Measurements from ENCODE around the gene PSRC1.

Gene PSRC1

DNA sequence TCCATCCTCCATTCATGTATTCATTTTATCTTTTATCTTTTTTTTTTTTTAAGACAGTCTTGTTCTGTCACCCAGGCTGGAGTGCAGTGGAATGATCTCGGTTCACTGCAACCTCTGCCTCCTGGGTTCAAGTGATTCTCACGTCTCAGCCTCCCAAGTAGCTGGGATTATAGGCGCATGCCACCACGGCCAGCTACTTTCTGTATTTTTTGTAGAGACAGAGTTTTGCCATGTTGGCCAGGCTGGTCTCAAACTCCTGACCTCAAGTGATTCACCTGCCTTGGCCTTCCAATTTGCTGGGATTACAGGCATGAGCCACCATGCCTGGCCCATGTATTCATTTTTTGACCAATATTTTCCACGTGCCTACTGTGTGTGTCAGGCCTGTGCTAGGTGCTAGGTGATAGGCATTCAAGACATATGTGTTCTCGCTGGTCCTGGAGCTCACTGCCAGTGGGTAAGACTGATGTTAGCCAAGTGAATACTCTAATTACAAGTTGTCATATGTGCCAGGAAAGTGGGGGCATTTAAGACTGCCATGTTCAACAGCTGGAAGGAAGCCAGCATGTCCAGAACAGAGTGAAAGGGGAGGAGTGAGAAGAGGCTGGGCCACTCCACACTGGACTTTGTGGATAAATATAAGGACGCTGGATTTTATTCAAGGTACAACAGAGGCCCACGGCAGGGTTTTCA is 38.9 kb downstream of the PSRC1 start:
- peaks cover 21% of the 10 kb centered on the region for H3K4me1 Mint-ChIP-seq (ENCODE audit: low read depth)
- peaks cover 61% of the 10 kb centered on the region for H3K27me3 Mint-ChIP-seq
- H3K36me3 Mint-ChIP-seq (ENCODE audit: low read depth), result peaks cover 7% of the 10 kb centered on the region
- H3K9me3 Mint-ChIP-seq, result no peaks in the 10 kb centered on the region
- intact Hi-C loops (cut with micrococcal nuclease), result no loop called here
- no peak overlapping the region for H3K4me3 Mint-ChIP-seq
- no peak overlapping the region for H3K27ac Mint-ChIP-seq

DNA sequence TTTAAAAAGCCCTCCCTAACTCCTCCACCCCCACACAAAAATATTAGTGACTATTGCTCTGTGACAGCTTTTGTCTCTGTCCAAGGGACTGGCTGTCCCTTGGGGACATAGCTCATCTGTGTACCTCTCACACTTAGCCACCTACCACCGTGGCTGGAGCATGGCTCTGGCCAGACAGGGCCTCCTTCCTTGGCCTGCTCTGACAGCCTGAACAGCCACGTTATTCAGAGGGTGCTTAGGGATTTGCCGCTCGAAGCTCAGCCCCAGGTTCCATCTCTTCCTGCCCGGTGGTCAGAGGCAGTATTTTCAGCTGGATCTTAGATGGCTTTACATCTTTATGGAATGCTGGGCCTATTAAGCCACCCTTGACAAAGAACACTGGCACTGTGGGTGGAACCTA is 39.7 kb downstream of the PSRC1 start:
- intact Hi-C loops (cut with micrococcal nuclease), result no loop called here
- no peak overlapping the region for H3K27ac Mint-ChIP-seq

DNA sequence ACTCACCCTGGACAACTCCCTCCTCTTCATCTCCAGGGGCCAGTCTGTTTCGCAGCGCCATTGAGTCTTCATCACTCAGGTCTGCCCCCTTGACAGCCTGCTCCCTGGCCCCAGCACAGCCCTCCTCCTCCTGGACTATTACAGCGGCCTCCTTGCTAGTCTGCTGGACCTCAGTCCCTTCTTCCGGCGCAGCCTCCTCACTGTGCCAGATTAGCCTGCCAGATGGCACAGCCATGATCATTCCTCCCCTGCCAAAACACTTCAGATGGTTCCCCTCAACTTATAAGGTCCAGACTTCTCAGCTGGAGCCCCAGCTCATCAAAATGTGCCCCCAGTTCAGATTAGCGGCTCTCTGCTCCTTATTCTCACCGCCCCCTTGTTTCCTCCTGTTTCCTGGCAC is 40.6 kb downstream of the PSRC1 start:
- H3K36me3 Mint-ChIP-seq (ENCODE audit: low read depth), result peaks cover 23% of the 10 kb centered on the region

More for the DNA sequence above, 39.7 kb downstream of the PSRC1 start:
- Mint-ChIP-seq H3K27me3 (peaks cover 54% of the 10 kb centered on the region), H3K4me3 (no peak overlapping the region), H3K36me3 (ENCODE audit: low read depth) (peaks cover 15% of the 10 kb centered on the region), H3K4me1 (ENCODE audit: low read depth) (peaks cover 21% of the 10 kb centered on the region), H3K9me3 (no peaks in the 10 kb centered on the region)

DNA sequence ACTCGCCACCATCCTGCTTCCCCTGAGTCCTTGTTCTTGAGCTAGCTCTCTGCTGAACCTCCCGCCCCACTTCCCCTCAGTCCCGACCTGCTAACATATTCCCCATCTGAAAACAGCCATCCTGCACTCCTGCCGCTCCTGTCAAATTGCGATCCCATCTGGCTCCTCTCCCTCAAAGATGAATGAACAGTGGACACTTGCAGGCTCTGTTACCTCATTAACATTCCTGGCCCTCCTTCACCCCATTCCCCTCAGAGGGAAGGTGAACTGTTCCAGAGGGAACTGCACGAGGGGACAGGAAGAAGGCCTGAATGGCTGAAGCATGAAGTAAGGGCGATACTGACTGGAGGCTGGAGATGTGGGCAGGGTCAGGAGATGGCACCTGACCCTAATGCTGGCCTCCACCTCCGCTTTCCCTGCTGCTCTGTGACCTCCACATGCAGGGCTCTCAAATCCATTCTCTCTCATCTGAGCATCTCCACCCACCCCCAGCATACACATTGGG is 41.1 kb downstream of the PSRC1 start:
- Mint-ChIP-seq H3K27ac (no peak overlapping the region), H3K4me1 (ENCODE audit: low read depth) (peaks cover 21% of the 10 kb centered on the region), H3K27me3 (peaks cover 47% of the 10 kb centered on the region), H3K36me3 (ENCODE audit: low read depth) (peaks cover 28% of the 10 kb centered on the region), H3K4me3 (no peak overlapping the region), H3K9me3 (no peaks in the 10 kb centered on the region)
- intact Hi-C loops (cut with micrococcal nuclease), result no loop called here

More for the DNA sequence above, 40.6 kb downstream of the PSRC1 start:
- intact Hi-C loops (cut with micrococcal nuclease), result no loop called here
- Mint-ChIP-seq H3K4me1 (ENCODE audit: low read depth) (peaks cover 21% of the 10 kb centered on the region), H3K27ac (peak overlapping the region; percentile 46), H3K4me3 (no peak overlapping the region), H3K27me3 (peaks cover 48% of the 10 kb centered on the region), H3K9me3 (no peaks in the 10 kb centered on the region)

DNA sequence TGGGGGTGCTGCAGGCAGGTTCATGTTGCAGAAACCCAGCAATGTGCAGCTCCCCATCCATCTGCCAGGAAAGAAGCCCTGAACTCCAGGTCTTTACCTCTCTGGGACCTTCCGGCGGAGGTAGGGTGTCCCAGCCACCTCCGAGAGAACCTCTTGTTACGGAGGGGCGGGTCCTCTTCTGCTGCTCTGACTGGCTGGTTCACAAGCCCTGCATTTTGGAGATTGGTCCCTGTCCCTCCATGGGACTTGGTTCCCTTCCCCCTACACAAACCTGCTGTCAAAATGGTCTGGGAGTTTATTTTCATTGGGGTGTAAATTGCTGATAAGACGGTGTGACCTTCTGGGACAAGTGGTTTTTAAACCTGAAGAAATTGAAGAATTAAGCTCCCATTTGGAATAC is 41.6 kb downstream of the PSRC1 start:
- H3K36me3 Mint-ChIP-seq (ENCODE audit: low read depth), result peaks cover 34% of the 10 kb centered on the region
- peaks cover 46% of the 10 kb centered on the region for H3K27me3 Mint-ChIP-seq
- H3K27ac Mint-ChIP-seq, result no peak overlapping the region
- no peak overlapping the region for H3K4me3 Mint-ChIP-seq
- no peaks in the 10 kb centered on the region for H3K9me3 Mint-ChIP-seq
- intact Hi-C loops (cut with micrococcal nuclease), result no loop called here
- H3K4me1 Mint-ChIP-seq (ENCODE audit: low read depth), result peaks cover 21% of the 10 kb centered on the region

DNA sequence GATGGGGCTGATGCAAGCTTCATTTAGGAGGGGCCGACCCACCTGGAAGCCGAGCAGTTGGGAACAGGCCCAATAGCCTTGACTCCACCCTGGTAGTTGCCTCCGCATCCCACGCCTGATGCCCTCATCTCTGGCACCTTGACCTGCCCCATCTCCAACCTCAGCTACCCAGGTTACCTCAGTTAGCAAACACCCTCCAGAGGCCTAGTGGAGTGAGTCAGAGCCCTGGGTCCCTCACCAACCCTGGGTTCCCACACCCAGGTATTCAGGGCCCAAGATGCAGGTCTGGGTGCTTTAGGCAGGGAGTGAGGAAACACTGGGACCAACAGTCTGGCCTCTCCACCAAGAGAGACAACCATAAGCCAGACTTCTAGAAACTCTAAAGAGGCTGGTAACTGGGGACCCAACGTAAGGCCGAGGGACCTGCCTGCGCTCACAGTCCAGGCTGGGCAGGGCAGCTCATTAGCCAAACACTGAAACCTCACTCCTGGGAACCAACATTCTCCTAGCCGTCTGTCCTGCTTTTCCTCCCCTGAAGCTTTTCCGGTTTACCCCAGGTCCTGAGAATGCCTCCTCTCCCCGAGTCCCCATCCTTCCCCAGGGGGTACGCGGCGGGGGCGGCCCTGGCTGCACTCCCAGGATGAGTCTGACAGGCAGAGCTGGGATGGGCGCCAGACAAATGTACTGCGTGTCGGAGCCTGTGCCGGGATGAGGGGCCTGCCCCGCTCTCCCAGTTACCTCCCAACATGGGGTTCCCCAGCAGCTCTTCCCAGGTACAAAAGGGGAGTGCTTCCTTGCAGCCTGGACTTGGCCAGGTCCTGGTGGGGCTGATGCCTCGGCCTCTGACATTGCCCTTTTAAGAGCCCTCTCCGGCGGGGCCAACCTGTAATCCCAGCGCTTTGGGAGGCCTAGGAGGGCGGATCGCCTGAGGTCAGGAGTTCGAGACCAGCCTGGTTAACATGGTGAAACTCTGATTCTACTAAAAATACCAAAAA is 42.5 kb downstream of the PSRC1 start:
- Mint-ChIP-seq H3K27me3 (peaks cover 46% of the 10 kb centered on the region), H3K36me3 (ENCODE audit: low read depth) (peaks cover 43% of the 10 kb centered on the region), H3K4me3 (no peak overlapping the region), H3K27ac (no peak overlapping the region), H3K4me1 (ENCODE audit: low read depth) (peaks cover 21% of the 10 kb centered on the region), H3K9me3 (no peaks in the 10 kb centered on the region)
- intact Hi-C loops (cut with micrococcal nuclease), result no loop called here

DNA sequence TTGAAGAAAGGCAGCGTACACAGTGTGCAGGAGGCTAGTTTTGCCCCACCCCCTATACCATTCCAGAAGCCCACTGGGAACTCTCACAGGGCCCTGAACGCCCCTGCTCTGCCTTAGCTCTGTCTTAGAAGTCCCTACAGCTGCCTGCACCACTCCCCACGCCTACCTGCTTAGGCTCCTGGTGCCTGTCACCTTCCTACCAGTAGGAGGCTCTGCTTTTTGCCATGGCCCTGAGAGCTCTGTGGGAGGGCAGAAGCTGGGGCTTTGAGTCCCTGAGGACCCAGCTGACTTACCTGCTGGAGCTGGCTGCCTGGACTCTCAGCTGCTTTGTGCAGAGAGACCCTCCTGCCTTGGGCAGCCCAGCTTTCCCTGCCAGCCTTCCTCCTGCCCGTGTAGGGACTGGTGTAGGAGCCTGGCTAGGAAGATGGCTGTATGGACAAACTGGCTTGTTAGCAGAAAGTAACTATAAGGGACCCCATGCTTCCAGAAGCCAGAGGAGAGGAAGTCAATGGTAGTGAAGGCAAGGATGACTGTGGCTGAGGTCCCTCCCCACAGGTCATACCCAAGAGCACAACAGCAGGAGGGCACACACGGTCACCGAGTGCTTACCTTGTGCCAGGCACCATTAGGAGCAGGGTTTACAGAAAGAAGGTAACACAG is 43.4 kb downstream of the PSRC1 start:
- Mint-ChIP-seq H3K27me3 (peaks cover 41% of the 10 kb centered on the region), H3K9me3 (no peaks in the 10 kb centered on the region), H3K4me3 (no peak overlapping the region), H3K27ac (no peak overlapping the region), H3K36me3 (ENCODE audit: low read depth) (peaks cover 52% of the 10 kb centered on the region), H3K4me1 (ENCODE audit: low read depth) (peaks cover 21% of the 10 kb centered on the region)
- intact Hi-C loops (cut with micrococcal nuclease), result no loop called here

DNA sequence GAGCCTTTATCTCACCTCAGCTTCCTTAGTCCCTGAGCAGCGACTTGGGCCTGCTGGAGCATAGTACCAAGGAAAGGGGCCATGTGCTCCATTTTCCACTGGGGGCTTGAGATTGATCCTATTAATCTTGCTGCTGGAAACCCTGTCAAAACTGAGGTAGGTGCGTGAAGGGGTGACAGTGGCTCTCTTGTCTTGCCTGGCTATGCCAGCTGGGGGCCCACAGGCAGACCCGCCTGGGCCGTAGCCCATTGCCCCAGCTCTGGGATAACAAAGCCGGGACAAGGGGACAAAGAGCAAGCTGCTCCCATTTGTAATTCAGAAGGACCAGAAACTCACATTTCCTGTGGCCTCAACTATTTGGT is 43.9 kb downstream of the PSRC1 start:
- Mint-ChIP-seq H3K27ac (no peak overlapping the region), H3K36me3 (ENCODE audit: low read depth) (peaks cover 57% of the 10 kb centered on the region), H3K27me3 (peaks cover 37% of the 10 kb centered on the region), H3K9me3 (no peaks in the 10 kb centered on the region), H3K4me3 (no peak overlapping the region), H3K4me1 (ENCODE audit: low read depth) (peaks cover 21% of the 10 kb centered on the region)
- intact Hi-C loops (cut with micrococcal nuclease), result no loop called here

DNA sequence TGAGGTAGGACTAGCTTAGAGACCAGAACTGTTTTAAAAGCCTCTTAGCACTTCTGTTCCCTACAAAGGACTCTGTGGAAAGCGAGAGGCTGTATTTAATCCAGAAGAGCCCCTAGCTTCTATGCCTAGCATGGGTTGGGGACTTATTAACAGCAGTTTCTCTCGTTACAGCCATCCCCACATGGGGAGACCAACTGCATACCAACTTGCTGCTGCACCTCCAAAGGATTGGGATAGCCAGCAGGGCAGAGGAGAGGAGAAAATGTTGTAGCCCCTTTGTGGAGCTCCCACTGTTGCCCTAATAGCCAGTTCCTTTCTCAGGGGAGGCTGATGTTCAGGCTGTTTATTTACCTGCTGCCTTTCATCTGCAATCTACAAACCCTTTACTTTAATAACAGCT is 44.6 kb downstream of the PSRC1 start:
- Mint-ChIP-seq H3K27me3 (peaks cover 34% of the 10 kb centered on the region), H3K4me3 (no peak overlapping the region), H3K36me3 (ENCODE audit: low read depth) (peaks cover 61% of the 10 kb centered on the region), H3K9me3 (no peaks in the 10 kb centered on the region), H3K4me1 (ENCODE audit: low read depth) (peaks cover 21% of the 10 kb centered on the region), H3K27ac (no peak overlapping the region)
- intact Hi-C loops (cut with micrococcal nuclease), result no loop called here

DNA sequence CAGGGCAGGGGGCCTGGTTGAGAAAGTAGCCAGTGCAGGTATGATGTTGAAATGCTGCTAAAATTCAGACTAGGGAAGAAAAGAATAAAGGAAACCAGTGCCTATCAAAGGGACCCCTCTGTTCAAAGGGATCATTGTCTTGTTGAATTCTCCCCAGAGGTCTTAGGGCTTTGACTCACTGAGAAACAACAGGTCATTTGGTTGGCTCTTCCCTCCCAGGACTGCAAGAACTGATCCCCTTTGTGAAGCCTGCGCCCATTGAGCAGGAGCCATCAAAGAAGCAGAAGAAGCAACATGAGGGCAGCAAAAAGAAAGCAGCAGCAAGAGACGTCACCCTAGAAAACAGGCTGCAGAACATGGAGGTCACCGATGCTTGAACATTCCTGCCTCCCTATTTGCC is 45.4 kb downstream of the PSRC1 start:
- H3K27ac Mint-ChIP-seq, result no peak overlapping the region
- peaks cover 67% of the 10 kb centered on the region for H3K36me3 Mint-ChIP-seq (ENCODE audit: low read depth)
- H3K4me1 Mint-ChIP-seq (ENCODE audit: low read depth), result peaks cover 18% of the 10 kb centered on the region
- no peak overlapping the region for H3K4me3 Mint-ChIP-seq
- H3K9me3 Mint-ChIP-seq, result no peaks in the 10 kb centered on the region
- H3K27me3 Mint-ChIP-seq, result peaks cover 25% of the 10 kb centered on the region
- intact Hi-C loops (cut with micrococcal nuclease), result no loop called here

DNA sequence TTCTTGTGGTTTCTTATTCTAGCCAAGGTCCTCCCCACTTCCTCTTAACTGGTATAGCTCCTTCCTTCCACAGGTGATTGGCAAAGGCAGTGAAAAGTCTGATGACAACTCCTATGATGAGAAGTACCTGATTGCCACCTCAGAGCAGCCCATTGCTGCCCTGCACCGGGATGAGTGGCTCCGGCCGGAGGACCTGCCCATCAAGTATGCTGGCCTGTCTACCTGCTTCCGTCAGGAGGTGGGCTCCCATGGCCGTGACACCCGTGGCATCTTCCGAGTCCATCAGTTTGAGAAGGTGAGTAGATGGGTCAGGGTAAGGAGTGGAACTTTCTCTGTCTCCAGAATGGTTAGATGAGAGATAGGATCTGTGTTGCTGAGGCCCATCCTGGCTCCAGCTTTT is 47.8 kb downstream of the PSRC1 start:
- intact Hi-C loops (cut with micrococcal nuclease), result no loop called here
- H3K4me1 Mint-ChIP-seq (ENCODE audit: low read depth), result no peaks in the 10 kb centered on the region
- H3K36me3 Mint-ChIP-seq (ENCODE audit: low read depth), result peaks cover 91% of the 10 kb centered on the region
- no peak overlapping the region for H3K4me3 Mint-ChIP-seq
- no peaks in the 10 kb centered on the region for H3K9me3 Mint-ChIP-seq
- peaks cover 1% of the 10 kb centered on the region for H3K27me3 Mint-ChIP-seq
- H3K27ac Mint-ChIP-seq, result no peak overlapping the region

DNA sequence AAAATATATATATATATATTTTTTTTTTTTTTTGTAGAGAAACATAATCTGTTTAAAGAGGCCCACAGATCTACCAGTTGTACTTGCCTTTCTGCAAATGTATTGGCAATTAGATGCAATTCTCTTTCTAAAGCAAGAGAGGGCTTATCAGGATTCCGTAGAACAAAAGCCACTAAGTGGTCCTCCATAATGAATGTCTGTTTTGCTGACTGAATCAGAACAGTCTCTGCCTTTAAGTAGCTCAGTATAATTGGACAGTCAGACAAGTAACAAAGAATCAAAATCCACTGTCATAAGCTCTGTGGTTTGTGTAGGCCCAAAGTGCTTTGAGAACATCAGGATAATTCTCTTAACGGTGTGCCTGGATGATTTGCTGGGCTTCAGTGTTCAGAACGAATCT is 51.9 kb downstream of the PSRC1 start:
- H3K4me1 Mint-ChIP-seq (ENCODE audit: low read depth), result no peaks in the 10 kb centered on the region
- H3K9me3 Mint-ChIP-seq, result no peaks in the 10 kb centered on the region
- no peak overlapping the region for H3K27ac Mint-ChIP-seq
- no peak overlapping the region for H3K4me3 Mint-ChIP-seq
- intact Hi-C loops (cut with micrococcal nuclease), result no loop called here
- no peaks in the 10 kb centered on the region for H3K27me3 Mint-ChIP-seq
- H3K36me3 Mint-ChIP-seq (ENCODE audit: low read depth), result peaks cover 93% of the 10 kb centered on the region

Measured in dendritic cell treated with granulocyte-macrophage colony-stimulating factor and Interleukin-4, amounts not matched to agents 40 ng/mL and 50 ng/mL, for 4 days (primary cell).